ENCODE results near the gene GNAZ. TPM values are rescaled to one million over a fixed set of nuclear protein-coding genes. Genes with fewer than 3 reads are reported as not detected.
A peak's percentile ranks its signal among the peaks of the same experiment; 100 is the strongest.

The GNAZ gene
- total and polyA plus RNA-seq, 2 donors (not counting 1 experiment from before 2014, with no cell fraction given), result 2.8 to 9.1 TPM

GRCh38 chr22:23035557-23036277 is 34.6 kb upstream of the GNAZ start:
- no peaks in the 10 kb centered on the region for H3K27me3 ChIP-seq (replicated peaks in 1 of 4; ENCODE audit: control extremely low read depth in 1 of 4, control insufficient read depth in 3 of 4, insufficient read depth in 4 of 4, low read length in 3 of 4)
- ChIA-PET CTCF (interaction anchor here (0.8 to 2.0 kb wide), 5 partner anchors 10 to 143 kb away, joined by 3 to 9 read pairs (median 3); no protein-coding TSS in a partner anchor), POLR2A (interaction anchor here (0.7 kb wide), 1 partner anchor 27 kb away, joined by 6 read pairs; no protein-coding TSS in a partner anchor)
- no peaks in the 10 kb centered on the region for H3K36me3 ChIP-seq (replicated peaks in 1 of 2; ENCODE audit: control extremely low read depth in 1 of 2, control insufficient read depth in 1 of 2, extremely low read depth in 1 of 2, insufficient read depth in 2 of 2, low read length in 1 of 2)
- peaks cover 51% of the 10 kb centered on the region for H3K4me1 Mint-ChIP-seq
- DNase-seq, result peak; percentile 76
- peak; percentile 71 for ATAC-seq (ENCODE audit: low read depth)
- peak overlapping the region; percentile 57 for H2AFZ ChIP-seq (ENCODE audit: insufficient read depth, low read depth, low read length, poor library complexity, severe bottlenecking)
- TF ChIP-seq CTCF (IDR thresholded peaks at IDR 0.05), result no peak
- TF ChIP-seq EZH2 (IDR thresholded peaks at IDR 0.05; ENCODE audit: borderline replicate concordance, insufficient read depth, low read depth, low read length, poor library complexity, severe bottlenecking), result no peak
- H3K4me1 ChIP-seq (ENCODE audit: control insufficient read depth in 2 of 2, insufficient read depth in 2 of 2, low read length in 2 of 2), result peaks cover 46 to 55% of the 10 kb centered on the region in 2 donors
- H3K4me2 ChIP-seq (replicated peaks; ENCODE audit: low read depth, low read length, poor library complexity, severe bottlenecking), result peak overlapping the region; percentile 60
- no peaks in the 10 kb centered on the region for H4K20me1 ChIP-seq (ENCODE audit: control insufficient read depth, insufficient read depth, low read length, poor library complexity, severe bottlenecking)
- peaks cover 4% of the 10 kb centered on the region for H3K9me3 Mint-ChIP-seq (ENCODE audit: insufficient read depth)
- H3K4me3 ChIP-seq (ENCODE audit: control extremely low read depth in 1 of 5, extremely low read depth in 1 of 5, insufficient read depth in 1 of 5, low read depth in 2 of 5, low read length in 4 of 5), result no peak overlapping the region
- peak overlapping the region; percentile 34 for H3K9ac ChIP-seq (ENCODE audit: low read length)
- H3K27ac ChIP-seq (ENCODE audit: low read length in 2 of 2), result peak overlapping the region; percentile 83 to 86
- WGBS (ENCODE audit: insufficient coverage), result 68% methylated on average over 5 of the region's 6 CpGs
- peak overlapping the region; percentile 79 for H3K27ac Mint-ChIP-seq
- intact Hi-C loops (cut with micrococcal nuclease), result no loop called here
- no peaks in the 10 kb centered on the region for H3K79me2 ChIP-seq (ENCODE audit: control insufficient read depth, insufficient read depth, low read length)
- H3K4me3 Mint-ChIP-seq, result peak overlapping the region; percentile 56
- H3K27me3 Mint-ChIP-seq, result no peaks in the 10 kb centered on the region
- peaks cover 0 to 10% (median 0%) of the 10 kb centered on the region in 3 donors for H3K9me3 ChIP-seq (ENCODE audit: control extremely low read depth in 1 of 3, control insufficient read depth in 2 of 3, insufficient read depth in 1 of 3, low read length in 2 of 3)

Data from B cell (primary cell).